Measurements from ENCODE around the gene DCHS1. TPM values are rescaled to one million over a fixed set of nuclear protein-coding genes. Genes with fewer than 3 reads are reported as not detected.

DCHS1 gene
- total RNA-seq, 4 donors from 2014 or later, result 7.0 to 23.7 (median 10.7) TPM

- TF ChIP-seq CTCF (IDR thresholded peaks at IDR 0.05; ENCODE audit: low read depth), result no peak
These were observed 10.9 kb upstream of the DCHS1 start for GRCh38 chr11:6666302-6667183.

- TF ChIP-seq CTCF (IDR thresholded peaks at IDR 0.05; ENCODE audit: low read depth), result no peak
These were observed 8.9 kb upstream of the DCHS1 start for GRCh38 chr11:6664551-6664950.

GRCh38 chr11:6663794-6664469, 8.3 kb upstream of the DCHS1 start:
- no peak for TF ChIP-seq CTCF (IDR thresholded peaks at IDR 0.05; ENCODE audit: low read depth)

- no peak for TF ChIP-seq CTCF (IDR thresholded peaks at IDR 0.05; ENCODE audit: low read depth)
These were observed 5.1 kb upstream of the DCHS1 start for GRCh38 chr11:6660712-6661111.

- TF ChIP-seq CTCF (IDR thresholded peaks at IDR 0.05; ENCODE audit: low read depth), result no peak
These were observed 3.0 kb upstream of the DCHS1 start for GRCh38 chr11:6658647-6659046.

GRCh38 chr11:6657346-6657745, 1.7 kb upstream of the DCHS1 start:
- no peak for TF ChIP-seq CTCF (IDR thresholded peaks at IDR 0.05; ENCODE audit: low read depth)

GRCh38 chr11:6656936-6657335, 1.3 kb upstream of the DCHS1 start:
- TF ChIP-seq CTCF (IDR thresholded peaks at IDR 0.05; ENCODE audit: low read depth), result no peak
